ENCODE measurements around the gene ZNF692. TPM values are rescaled to one million over a fixed set of nuclear protein-coding genes. Genes with fewer than 3 reads are reported as not detected.
A peak's percentile ranks its signal among the peaks of the same experiment; 100 is the strongest.

The ZNF692 gene
- total and polyA plus RNA-seq, 4 donors = 10.3 to 176 (median 31.0) TPM

- intact Hi-C loops (cut with DNase I) = no loop called here
- 91 to 92% methylated on average over 8 of the region's 8 CpGs for WGBS, 2 donors
- no peaks in the 10 kb centered on the region for H3K9me3 ChIP-seq (ENCODE audit: control insufficient read depth, low read length)
- DNase-seq (no peak), ATAC-seq (ENCODE audit: low FRiP score) (no peak)
- peaks cover 0 to 20% of the 10 kb centered on the region in 2 donors for H3K36me3 ChIP-seq (ENCODE audit: control insufficient read depth in 1 of 2, insufficient read depth in 2 of 2, low read length in 1 of 2)
- no peaks in the 10 kb centered on the region for H3K27me3 ChIP-seq (ENCODE audit: control insufficient read depth in 1 of 2, insufficient read depth in 2 of 2, low read length in 1 of 2)
- H3K4me3 ChIP-seq (ENCODE audit: low read length in 2 of 2) = no peak overlapping the region
- no peaks in the 10 kb centered on the region for H3K4me1 ChIP-seq (ENCODE audit: control insufficient read depth in 1 of 2, insufficient read depth in 2 of 2, low read length in 2 of 2)
- H3K27ac ChIP-seq (ENCODE audit: low read depth in 1 of 2, low read length in 2 of 2) = no peak overlapping the region
These were observed 10.3 kb downstream of the ZNF692 start for GRCh38 chr1:248848602-248849001.

- DNase-seq (no peak), ATAC-seq (ENCODE audit: low FRiP score) (no peak)
- Histone ChIP-seq H3K4me3 (ENCODE audit: low read length in 2 of 2) (no peak overlapping the region), H3K4me1 (ENCODE audit: control insufficient read depth in 1 of 2, insufficient read depth in 2 of 2, low read length in 2 of 2) (no peaks in the 10 kb centered on the region), H3K27me3 (ENCODE audit: control insufficient read depth in 1 of 2, insufficient read depth in 2 of 2, low read length in 1 of 2) (no peaks in the 10 kb centered on the region), H3K36me3 (ENCODE audit: control insufficient read depth in 1 of 2, insufficient read depth in 2 of 2, low read length in 1 of 2) (peaks cover 0 to 20% of the 10 kb centered on the region in 2 donors), H3K27ac (ENCODE audit: low read depth in 1 of 2, low read length in 2 of 2) (no peak overlapping the region), H3K9me3 (ENCODE audit: control insufficient read depth, low read length) (no peaks in the 10 kb centered on the region)
- WGBS, 2 donors = 92 to 93% methylated on average over 72 of the region's 72 CpGs
- intact Hi-C loops (cut with DNase I) = no loop called here
These were observed 10.8 kb downstream of the ZNF692 start for GRCh38 chr1:248847956-248848561.

GRCh38 chr1:248847181-248847955 lies 11.5 kb downstream of the ZNF692 start:
- H3K27me3 ChIP-seq (ENCODE audit: control insufficient read depth in 1 of 2, insufficient read depth in 2 of 2, low read length in 1 of 2) = no peaks in the 10 kb centered on the region
- peak; percentile 16 for ATAC-seq (ENCODE audit: low FRiP score)
- H3K4me1 ChIP-seq (ENCODE audit: control insufficient read depth in 1 of 2, insufficient read depth in 2 of 2, low read length in 2 of 2) = no peaks in the 10 kb centered on the region
- WGBS, 2 donors = 88 to 90% methylated on average over 65 to 76 of the region's 76 CpGs
- no peak overlapping the region for H3K4me3 ChIP-seq (ENCODE audit: low read length in 2 of 2)
- no peaks in the 10 kb centered on the region for H3K9me3 ChIP-seq (ENCODE audit: control insufficient read depth, low read length)
- no peak overlapping the region for H3K27ac ChIP-seq (ENCODE audit: low read depth in 1 of 2, low read length in 2 of 2)
- DNase-seq = no peak
- intact Hi-C loops (cut with DNase I) = no loop called here
- peaks cover 0 to 20% of the 10 kb centered on the region in 2 donors for H3K36me3 ChIP-seq (ENCODE audit: control insufficient read depth in 1 of 2, insufficient read depth in 2 of 2, low read length in 1 of 2)

- Histone ChIP-seq H3K9me3 (ENCODE audit: control insufficient read depth, low read length) (no peaks in the 10 kb centered on the region), H3K4me3 (ENCODE audit: low read length in 2 of 2) (no peak overlapping the region), H3K27ac (ENCODE audit: low read depth in 1 of 2, low read length in 2 of 2) (no peak overlapping the region), H3K27me3 (ENCODE audit: control insufficient read depth in 1 of 2, insufficient read depth in 2 of 2, low read length in 1 of 2) (no peaks in the 10 kb centered on the region), H3K4me1 (ENCODE audit: control insufficient read depth in 1 of 2, insufficient read depth in 2 of 2, low read length in 2 of 2) (no peaks in the 10 kb centered on the region), H3K36me3 (ENCODE audit: control insufficient read depth in 1 of 2, insufficient read depth in 2 of 2, low read length in 1 of 2) (peaks cover 0 to 20% of the 10 kb centered on the region in 2 donors)
- DNase-seq (no peak), ATAC-seq (ENCODE audit: low FRiP score) (no peak)
- WGBS, 2 donors = 77 to 78% methylated on average over 8 of the region's 8 CpGs
- intact Hi-C loops (cut with DNase I) = no loop called here
These were observed 14.4 kb downstream of the ZNF692 start for GRCh38 chr1:248844526-248844925.

GRCh38 chr1:248843687-248844086 lies 15.2 kb downstream of the ZNF692 start:
- DNase-seq (no peak), ATAC-seq (ENCODE audit: low FRiP score) (no peak)
- no peak overlapping the region for H3K27ac ChIP-seq (ENCODE audit: low read depth in 1 of 2, low read length in 2 of 2)
- H3K4me1 ChIP-seq (ENCODE audit: control insufficient read depth in 1 of 2, insufficient read depth in 2 of 2, low read length in 2 of 2) = no peaks in the 10 kb centered on the region
- intact Hi-C loops (cut with DNase I) = no loop called here
- no peaks in the 10 kb centered on the region for H3K9me3 ChIP-seq (ENCODE audit: control insufficient read depth, low read length)
- no peak overlapping the region for H3K4me3 ChIP-seq (ENCODE audit: low read length in 2 of 2)
- no peaks in the 10 kb centered on the region for H3K27me3 ChIP-seq (ENCODE audit: control insufficient read depth in 1 of 2, insufficient read depth in 2 of 2, low read length in 1 of 2)
- H3K36me3 ChIP-seq (ENCODE audit: control insufficient read depth in 1 of 2, insufficient read depth in 2 of 2, low read length in 1 of 2) = peaks cover 0 to 20% of the 10 kb centered on the region in 2 donors
- 81 to 84% methylated on average over 3 of the region's 3 CpGs for WGBS, 2 donors

- intact Hi-C loops (cut with DNase I) = no loop called here
- Histone ChIP-seq H3K27me3 (ENCODE audit: control insufficient read depth in 1 of 2, insufficient read depth in 2 of 2, low read length in 1 of 2) (no peaks in the 10 kb centered on the region), H3K36me3 (ENCODE audit: control insufficient read depth in 1 of 2, insufficient read depth in 2 of 2, low read length in 1 of 2) (peaks cover 0 to 16% of the 10 kb centered on the region in 2 donors), H3K4me3 (ENCODE audit: low read length in 2 of 2) (no peak overlapping the region), H3K4me1 (ENCODE audit: control insufficient read depth in 1 of 2, insufficient read depth in 2 of 2, low read length in 2 of 2) (no peaks in the 10 kb centered on the region), H3K27ac (ENCODE audit: low read depth in 1 of 2, low read length in 2 of 2) (no peak overlapping the region), H3K9me3 (ENCODE audit: control insufficient read depth, low read length) (no peaks in the 10 kb centered on the region)
- no peak for DNase-seq
- 88 to 91% methylated on average over 8 of the region's 8 CpGs for WGBS, 2 donors
- no peak for ATAC-seq (ENCODE audit: low FRiP score)
These were observed 16.0 kb downstream of the ZNF692 start for GRCh38 chr1:248842781-248843331.

GRCh38 chr1:248841702-248842395 lies 17.0 kb downstream of the ZNF692 start:
- no peaks in the 10 kb centered on the region for H3K27me3 ChIP-seq (ENCODE audit: control insufficient read depth in 1 of 2, insufficient read depth in 2 of 2, low read length in 1 of 2)
- intact Hi-C loops (cut with DNase I) = no loop called here
- DNase-seq (peak in 1 of 2 donors; percentile 67), ATAC-seq (ENCODE audit: low FRiP score) (no peak)
- peaks cover 0 to 7% of the 10 kb centered on the region in 2 donors for H3K36me3 ChIP-seq (ENCODE audit: control insufficient read depth in 1 of 2, insufficient read depth in 2 of 2, low read length in 1 of 2)
- no peak overlapping the region for H3K4me3 ChIP-seq (ENCODE audit: low read length in 2 of 2)
- no peaks in the 10 kb centered on the region for H3K4me1 ChIP-seq (ENCODE audit: control insufficient read depth in 1 of 2, insufficient read depth in 2 of 2, low read length in 2 of 2)
- H3K9me3 ChIP-seq (ENCODE audit: control insufficient read depth, low read length) = no peaks in the 10 kb centered on the region
- 26 to 33% methylated on average over 12 of the region's 12 CpGs for WGBS, 2 donors
- H3K27ac ChIP-seq (ENCODE audit: low read depth in 1 of 2, low read length in 2 of 2) = peak overlapping the region; percentile 14 to 48

- ATAC-seq (ENCODE audit: low FRiP score) (no peak), DNase-seq (no peak)
- intact Hi-C loops (cut with DNase I) = no loop called here
- H3K4me3 ChIP-seq (ENCODE audit: low read length in 2 of 2) = no peak overlapping the region
- 89 to 91% methylated on average over 4 of the region's 4 CpGs for WGBS, 2 donors
- H3K9me3 ChIP-seq (ENCODE audit: control insufficient read depth, low read length) = no peaks in the 10 kb centered on the region
- no peaks in the 10 kb centered on the region for H3K27me3 ChIP-seq (ENCODE audit: control insufficient read depth in 1 of 2, insufficient read depth in 2 of 2, low read length in 1 of 2)
- no peaks in the 10 kb centered on the region for H3K4me1 ChIP-seq (ENCODE audit: control insufficient read depth in 1 of 2, insufficient read depth in 2 of 2, low read length in 2 of 2)
- H3K36me3 ChIP-seq (ENCODE audit: control insufficient read depth in 1 of 2, insufficient read depth in 2 of 2, low read length in 1 of 2) = peaks cover 0 to 3% of the 10 kb centered on the region in 2 donors
- no peak overlapping the region for H3K27ac ChIP-seq (ENCODE audit: low read depth in 1 of 2, low read length in 2 of 2)
These were observed 17.9 kb downstream of the ZNF692 start for GRCh38 chr1:248840946-248841345.
